Stimulated activated CD8-positive, alpha-beta memory T cell treated with anti-CD3 and anti-CD28 coated beads, Interleukin-12 subunit alpha, Interleukin-12 subunit beta, amount 100 ng/mL, for 24 hours (primary cell): Measurements from ENCODE around the gene CLIC4.
"Not testable (repeated sequence)": the region's sequence is repeated elsewhere in the genome, so short reads cannot be mapped to it uniquely, and the experiment has no call there.

Source experiments
- DNase-seq: peaks from one replicate; pipeline ENCODE4 v3.0.0-alpha.2; 2020; ENCODE audit errors: extremely low read depth

Gene CLIC4

DNA sequence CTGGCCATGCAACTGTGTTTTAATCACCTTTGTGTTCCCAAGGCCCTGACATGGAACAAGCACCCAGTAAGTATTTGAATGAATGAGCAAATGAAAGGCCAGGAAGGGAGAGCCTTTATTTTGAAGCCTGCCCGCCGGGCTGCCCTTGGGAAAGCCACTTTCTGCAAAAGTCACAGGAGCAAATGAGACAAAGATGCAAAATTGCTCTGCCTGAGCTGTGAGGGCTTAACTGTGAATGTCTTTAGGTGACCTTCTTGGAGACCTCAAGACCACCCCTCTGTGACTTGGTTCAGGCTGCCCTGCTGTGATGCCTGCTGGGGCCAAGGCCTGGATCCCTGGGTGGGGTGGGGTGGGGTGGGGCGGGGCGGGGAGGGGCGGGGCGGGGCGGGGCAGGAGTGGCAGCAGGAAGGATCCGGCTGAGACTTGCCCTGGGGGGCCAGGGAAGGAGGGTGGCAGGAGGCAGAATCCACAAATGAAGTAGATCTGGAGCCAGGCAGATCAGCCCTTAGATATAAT is 130.8 kb downstream of the CLIC4 start:
- no peak for DNase-seq

DNA sequence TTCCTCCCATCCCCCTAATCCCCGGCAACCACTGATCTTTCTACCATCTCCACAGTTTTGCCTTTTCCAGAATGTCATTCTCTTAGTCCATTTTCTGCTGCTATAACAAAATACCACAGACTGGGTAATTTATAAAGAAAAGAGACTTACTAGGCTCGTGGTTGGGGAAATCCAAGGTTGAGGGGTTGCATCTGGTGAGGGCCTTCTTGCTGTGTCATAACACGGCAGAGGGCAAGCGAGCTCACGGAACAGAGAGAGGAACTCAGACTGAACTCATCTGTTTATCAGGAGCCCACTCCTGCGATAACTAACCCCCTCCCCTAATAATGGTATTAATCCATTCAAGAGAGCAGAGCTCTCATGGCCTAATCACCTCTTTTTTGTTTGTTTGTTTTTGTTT is 132.8 kb downstream of the CLIC4 start:
- no peak for DNase-seq

DNA sequence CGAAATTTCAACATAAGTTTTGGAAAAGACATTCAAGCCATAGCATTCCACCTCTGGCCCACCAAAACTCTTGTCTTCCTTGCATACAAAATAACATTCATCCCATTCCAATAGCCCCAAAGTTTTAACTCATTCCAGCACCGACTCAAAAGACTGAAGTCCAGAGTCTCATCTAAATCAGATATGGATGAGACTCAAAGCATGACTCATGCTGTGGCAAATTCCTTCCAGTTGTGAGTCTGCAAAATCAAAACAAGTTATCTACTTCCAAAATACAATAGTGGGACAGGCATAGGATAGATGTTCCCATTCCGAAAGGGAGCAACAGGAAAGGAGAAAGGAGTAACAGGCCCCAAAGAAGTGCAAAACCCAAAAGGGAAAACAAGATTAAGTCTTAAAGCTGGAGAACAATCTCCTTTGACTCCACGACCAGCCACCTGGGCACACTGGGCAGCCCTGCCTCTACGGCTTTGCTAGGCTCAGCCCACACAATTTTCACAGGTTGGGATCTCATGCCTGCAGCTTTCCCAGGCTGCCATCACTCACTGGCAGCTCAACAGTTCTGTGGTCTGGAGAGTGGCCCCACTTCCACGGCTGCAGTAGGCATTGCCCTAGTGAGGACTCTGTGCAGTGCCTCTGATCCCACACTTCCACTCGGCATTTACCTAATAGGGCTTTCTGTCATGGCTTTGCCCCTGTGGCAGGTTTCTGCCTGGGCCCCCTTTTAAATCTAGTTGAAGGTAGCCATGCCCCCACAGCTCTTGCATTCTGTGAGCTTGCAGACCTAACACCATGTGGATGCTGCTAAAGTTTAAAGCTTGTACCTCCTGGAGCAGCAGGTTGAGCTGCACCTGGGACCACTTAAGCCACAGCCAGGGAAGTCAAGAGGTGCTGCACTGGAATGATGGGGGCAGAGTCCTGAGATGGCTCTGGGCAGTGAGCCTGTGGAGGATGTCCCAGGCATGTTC is 133.8 kb downstream of the CLIC4 start:
- no peak for DNase-seq

DNA sequence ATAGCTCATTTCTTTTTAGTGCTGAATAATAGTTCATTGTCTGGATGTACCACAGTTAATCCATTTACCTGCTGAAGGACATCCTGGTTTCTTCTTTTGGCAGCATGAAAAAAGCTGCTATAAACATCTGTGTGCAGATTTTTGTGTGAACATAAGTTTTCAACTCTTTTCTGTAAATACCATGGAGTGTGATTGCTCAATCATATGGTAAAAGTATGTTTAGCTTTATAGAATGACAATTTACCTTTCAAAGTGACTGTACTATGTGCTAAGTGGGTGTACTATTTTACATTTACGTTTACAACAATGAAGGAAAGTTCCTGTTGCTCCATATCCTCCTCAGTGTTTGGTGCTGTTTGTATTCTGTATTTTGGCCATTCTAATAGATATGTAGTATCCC is 135.8 kb downstream of the CLIC4 start:
- DNase-seq: no peak

DNA sequence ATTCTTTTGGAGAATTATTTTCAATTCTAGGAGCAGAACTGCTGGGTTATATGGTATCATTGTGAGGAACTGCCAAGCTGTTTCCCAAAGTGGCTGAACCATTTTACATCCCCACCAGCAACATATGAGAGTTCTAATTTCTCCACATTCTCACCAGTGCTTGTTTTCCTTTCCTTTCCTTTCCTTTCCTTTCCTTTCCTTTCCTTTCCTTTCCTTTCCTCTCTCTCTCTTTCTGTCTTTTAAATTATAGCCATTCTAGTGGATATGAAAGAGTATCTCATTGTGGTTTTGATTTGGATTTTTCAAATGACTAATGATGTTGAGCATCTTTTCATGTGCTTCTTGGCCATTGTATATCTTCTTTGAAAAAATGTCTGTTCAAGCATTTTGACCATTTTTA is 139.5 kb downstream of the CLIC4 start:
- no peak for DNase-seq

DNA sequence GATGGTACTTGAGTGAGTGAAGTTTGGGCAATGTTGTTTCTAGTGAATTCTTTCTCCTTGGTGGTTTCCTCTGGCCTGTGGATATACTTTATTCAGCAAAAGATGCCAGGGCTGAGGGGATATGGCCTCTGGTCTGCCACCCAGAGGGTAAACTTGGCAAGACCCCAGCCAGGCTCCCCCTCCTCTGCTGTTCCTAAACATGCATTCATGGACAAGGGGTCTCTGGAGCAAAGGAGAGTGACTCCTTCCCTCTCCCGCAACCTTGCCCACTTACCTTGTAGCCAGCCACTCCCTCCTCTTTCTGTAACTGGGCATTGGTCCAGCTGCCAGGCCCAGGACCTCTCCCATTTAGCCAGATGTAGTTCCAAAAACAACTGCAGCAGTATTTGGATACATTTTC is 141.0 kb downstream of the CLIC4 start:
- no peak for DNase-seq

DNA sequence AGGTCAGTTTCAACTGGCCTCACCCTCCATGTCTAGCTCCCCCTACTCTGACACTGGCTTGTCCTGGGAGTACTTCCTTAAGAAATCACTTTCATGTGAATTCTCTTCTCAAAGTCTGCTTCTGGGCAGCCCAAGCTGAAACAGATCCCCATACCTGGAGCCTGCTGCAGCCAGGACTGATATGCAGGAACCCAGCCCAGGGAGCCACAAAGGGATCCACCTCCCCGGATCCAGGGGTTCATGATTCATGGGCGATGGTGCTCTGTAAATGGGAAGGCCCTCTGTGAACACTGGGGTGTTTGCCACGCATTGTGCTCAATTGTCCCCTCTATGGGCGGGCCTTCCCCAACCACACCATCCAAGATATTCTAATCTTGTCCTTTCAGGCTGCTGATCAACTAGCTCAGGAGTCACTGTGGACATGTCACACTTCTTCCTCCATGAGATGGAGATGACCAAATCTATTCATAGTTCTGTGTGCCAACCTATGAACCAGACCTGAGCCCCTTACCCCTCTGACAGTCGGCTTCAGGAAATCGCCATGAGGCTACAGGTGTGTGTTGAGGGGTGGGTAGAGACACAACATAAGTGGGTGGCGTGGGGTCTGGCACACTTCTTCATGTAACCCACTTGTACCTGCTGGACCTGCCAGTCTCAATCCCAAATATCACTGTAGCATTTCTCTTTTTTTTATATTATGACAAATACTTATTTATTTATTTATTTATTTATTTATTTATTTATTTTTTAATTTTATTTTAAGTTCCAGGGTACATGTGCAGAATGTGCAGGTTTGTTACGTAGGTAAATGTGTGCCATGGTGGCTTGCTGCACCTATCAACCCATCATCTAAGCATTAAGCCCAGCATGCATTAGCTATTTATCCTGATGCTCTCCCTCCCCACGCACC is 143.1 kb downstream of the CLIC4 start:
- no peak for DNase-seq

DNA sequence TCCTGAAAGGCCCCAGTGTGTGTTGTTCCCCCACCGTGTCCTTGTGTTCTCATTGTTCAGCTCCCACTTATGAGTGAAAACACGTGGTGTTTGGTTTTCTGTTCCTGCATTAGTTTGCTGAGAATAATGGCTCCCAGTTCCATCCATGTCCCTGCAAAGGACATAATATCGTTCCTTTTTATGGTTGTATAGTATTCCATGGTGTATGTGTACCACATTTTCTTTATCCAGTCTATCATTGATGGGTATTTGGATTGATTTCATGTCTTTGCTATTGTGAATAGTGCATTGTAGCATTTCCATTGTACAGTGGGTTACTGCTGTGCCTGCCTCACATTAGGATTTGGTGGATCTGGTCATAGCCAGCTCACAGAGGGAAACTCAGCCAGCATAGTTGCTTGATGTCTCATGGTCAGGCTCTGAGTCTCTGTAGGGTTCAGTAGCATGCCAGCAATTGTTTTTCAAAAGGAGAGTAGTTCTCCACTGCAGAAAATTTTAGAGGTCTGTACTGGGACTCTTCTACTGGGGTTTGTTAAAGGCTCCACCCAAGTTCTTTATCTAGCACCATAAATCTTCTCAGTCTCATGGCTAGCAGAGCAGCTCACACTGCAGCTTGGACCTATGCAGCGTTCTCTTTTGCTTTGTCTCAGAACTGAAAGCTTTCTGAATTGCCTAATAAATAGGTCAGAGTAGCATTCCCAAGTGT is 143.9 kb downstream of the CLIC4 start:
- no peak for DNase-seq

DNA sequence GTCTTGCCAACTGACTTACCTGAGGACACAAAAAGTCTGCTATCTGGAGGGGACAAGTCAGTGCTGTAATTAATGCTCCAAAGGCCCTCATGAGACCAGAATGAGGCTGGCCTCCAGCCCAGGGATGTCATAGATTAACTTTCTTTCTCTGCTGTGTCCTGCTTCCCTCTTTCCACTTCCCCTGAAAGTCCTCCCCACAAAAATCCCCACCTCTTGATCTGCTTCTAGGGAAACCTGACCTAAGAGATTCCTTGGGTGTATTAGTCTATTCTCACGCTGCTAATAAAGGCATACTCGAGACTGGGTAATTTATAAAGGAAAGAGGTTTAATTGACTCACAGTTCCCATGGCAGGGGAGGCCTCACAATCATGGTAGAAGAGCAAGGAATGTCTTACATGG is 145.6 kb downstream of the CLIC4 start:
- no peak for DNase-seq

DNA sequence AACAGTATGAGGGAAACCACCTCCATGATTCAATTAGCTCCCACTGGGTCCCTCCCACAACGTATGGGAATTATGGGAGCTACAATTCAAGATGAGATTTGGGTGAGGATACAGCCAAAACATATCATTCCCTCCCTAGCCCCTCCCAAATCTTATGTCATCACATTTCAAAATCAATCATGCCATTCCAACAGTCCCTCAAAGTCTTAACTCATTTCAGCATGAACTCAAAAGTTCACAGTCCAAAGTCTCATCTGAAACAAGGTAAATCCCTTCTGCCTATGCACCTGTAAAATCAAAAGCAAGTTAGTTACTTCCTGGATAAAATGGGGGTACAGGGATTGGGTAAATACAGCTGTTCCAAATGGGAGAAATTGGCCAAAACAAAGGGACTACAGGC is 146.1 kb downstream of the CLIC4 start:
- not testable (repeated sequence) for DNase-seq

DNA sequence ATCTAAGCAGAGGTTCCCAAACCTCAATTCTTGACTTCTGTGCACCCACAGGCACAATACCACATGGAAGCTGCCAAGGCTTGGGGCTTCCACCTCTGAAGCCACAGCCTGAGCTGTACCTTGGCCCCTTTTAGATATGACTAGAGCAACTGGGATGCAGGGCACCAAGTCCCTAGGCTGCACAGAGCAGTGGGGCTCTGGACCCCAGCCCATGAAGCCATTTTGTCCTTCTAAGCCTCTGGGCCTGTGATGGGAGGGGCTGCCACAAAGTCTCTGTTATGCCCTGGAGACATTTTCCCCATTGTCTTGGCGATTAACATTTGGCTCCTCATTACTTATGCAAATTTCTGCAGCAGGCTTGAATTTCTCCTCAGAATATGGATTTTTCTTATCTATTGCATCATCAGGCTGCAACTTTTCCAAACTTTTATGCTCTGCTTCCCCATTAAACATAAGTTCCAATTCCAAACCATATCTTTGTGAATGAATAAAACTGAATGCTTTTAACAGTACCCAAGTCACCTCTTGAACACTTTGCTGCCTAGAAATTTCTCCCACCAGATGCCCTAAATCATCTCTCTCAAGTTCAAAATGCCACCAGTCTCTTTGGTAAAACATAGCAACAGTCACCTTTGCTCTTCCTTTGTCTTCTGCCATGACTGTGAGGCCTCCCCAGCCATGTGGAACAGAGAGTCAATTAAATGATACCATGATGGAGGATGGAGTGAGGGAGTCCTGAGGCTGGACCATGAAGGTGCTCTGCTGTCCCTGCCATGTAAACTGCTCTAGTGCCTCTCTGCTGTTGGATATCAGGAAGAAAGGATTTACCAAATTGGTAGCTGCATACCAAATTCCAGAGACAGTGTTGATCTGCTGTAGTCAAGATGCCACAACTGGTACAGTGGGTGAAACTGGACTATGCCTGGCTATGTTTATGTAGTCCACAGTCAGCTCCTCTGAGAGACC is 147.2 kb downstream of the CLIC4 start:
- DNase-seq: no peak

DNA sequence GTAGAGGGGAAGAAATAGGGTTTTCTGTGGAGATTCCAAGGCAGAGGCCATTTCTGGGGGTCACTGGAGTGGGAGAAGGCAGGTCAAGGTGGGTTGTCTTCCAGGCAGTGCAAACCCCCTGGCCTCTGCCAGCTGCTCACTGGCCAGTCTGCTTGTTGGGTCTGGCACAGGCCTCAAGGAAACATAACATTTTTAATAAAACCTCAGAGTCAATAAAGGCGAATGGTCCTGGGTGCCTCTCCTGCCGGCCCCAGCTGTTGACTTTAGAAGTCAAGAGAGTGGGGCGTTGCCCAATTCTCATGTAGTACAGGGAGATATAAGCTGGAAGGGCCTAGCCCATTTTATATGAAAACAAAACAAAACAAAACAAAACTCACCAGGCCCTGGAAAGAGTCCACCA is 148.2 kb downstream of the CLIC4 start:
- DNase-seq: no peak
